GM12878 (cell line): ENCODE measurements around the gene NPM1.

ENCODE experiments used
- BHLHE40 ChIP-seq, 2 experiments: fragments of 450-650 bp in 1 of 2; IDR thresholded peaks; 2 replicates each; pipeline ENCODE4 v1.6.1; 2011 to 2017; ENCODE audit warnings: low read depth in 2 of 2, borderline replicate concordance in 1 of 2, improper control_type of control experiment in 1 of 2, low read length in 1 of 2, mild to moderate bottlenecking in 1 of 2
- BRCA1 ChIP-seq: IDR thresholded peaks from 2 replicates; pipeline ENCODE4 v1.6.1; 2011; ENCODE audit warnings: low read depth, low read length, improper control_type of control experiment
- EP300 ChIP-seq, 2 experiments: fragments of 150-350 bp in 1 of 2; IDR thresholded peaks; 2 replicates each; pipeline ENCODE4 v1.6.1; 2011 to 2012; ENCODE audit warnings: low read depth in 2 of 2, low read length in 2 of 2, borderline replicate concordance in 1 of 2, improper control_type of control experiment in 1 of 2, inconsistent platforms in 1 of 2; ENCODE audit not compliant: control insufficient read depth in 1 of 2
- ESRRA ChIP-seq: IDR thresholded peaks from 2 replicates; pipeline ENCODE4 v1.6.1; 2012; ENCODE audit warnings: mild to moderate bottlenecking, low read length, improper control_type of control experiment
- NFIC ChIP-seq: IDR thresholded peaks from 2 replicates; pipeline ENCODE4 v1.6.1; 2012; ENCODE audit warnings: low read depth, mild to moderate bottlenecking, inconsistent platforms, low read length, moderate library complexity
- RAD51 ChIP-seq: fragments of 450-650 bp; IDR thresholded peaks from 2 replicates; pipeline ENCODE4 v1.6.1; 2016; ENCODE audit warnings: moderate library complexity, mild to moderate bottlenecking, inconsistent platforms
- TAF1 ChIP-seq: IDR thresholded peaks from 2 replicates; pipeline ENCODE4 v1.6.1; 2011; ENCODE audit warnings: mild to moderate bottlenecking, low read depth, low read length, borderline replicate concordance
- TBL1XR1 ChIP-seq: IDR thresholded peaks from 2 replicates; pipeline ENCODE4 v1.6.1; 2012; ENCODE audit warnings: low read depth, low read length, improper control_type of control experiment
- YY1 ChIP-seq: IDR thresholded peaks from 2 replicates; pipeline ENCODE4 v1.6.1; 2011; ENCODE audit warnings: low read depth, mild to moderate bottlenecking, low read length
- TF ChIP-seq, protein P1 (sequence below), 3 experiments: IDR thresholded peaks in 2 of 3; conservative IDR thresholded peaks in 1 of 3; 2 replicates each; pipeline ENCODE4 v1.5.1; 2011; ENCODE audit warnings: low read depth in 3 of 3, low read length in 3 of 3, mild to moderate bottlenecking in 3 of 3, control low read depth in 2 of 3, moderate library complexity in 2 of 3, inconsistent platforms in 1 of 3, mixed read lengths in 1 of 3; ENCODE audit not compliant: control insufficient read depth in 2 of 3, insufficient read depth in 1 of 3; ENCODE audit errors: extremely low read depth in 1 of 3

DNA sequence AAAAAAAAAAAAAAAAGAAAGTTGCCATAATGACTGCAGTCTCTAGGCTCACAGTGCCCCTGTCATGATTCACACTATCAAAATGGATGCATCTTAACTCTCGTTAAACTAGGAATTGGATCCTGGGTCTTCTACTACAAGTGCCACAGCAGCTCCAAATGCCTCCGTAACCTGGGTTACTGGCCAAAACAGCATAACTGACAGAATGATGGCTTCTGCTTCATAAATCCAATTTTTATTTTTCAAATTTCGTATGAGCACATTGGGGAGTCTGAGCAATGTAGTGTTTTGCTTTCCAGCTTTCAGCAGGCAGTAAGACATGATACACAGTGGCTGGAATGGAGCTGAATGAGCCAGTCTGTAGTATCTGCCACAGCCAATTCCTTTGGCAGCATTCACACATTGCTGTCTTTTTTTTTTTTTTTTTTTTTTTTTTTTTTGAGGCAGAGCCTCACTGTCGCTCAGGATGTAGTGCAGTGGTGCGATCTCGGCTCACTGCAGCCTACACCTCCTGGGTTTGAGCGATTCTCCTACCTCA is 36.0 kb upstream of the NPM1 start:
- TF ChIP-seq BHLHE40 (IDR thresholded peaks at IDR 0.05; ENCODE audit: borderline replicate concordance in 1 of 2, low read depth in 2 of 2, low read length in 1 of 2) = no peak
- TF ChIP-seq RAD51 = no peak
- TF ChIP-seq EP300 (IDR thresholded peaks at IDR 0.05; ENCODE audit: borderline replicate concordance in 1 of 2, control insufficient read depth in 1 of 2, low read depth in 2 of 2, low read length in 2 of 2) = no peak
- TF ChIP-seq, protein P1, sequence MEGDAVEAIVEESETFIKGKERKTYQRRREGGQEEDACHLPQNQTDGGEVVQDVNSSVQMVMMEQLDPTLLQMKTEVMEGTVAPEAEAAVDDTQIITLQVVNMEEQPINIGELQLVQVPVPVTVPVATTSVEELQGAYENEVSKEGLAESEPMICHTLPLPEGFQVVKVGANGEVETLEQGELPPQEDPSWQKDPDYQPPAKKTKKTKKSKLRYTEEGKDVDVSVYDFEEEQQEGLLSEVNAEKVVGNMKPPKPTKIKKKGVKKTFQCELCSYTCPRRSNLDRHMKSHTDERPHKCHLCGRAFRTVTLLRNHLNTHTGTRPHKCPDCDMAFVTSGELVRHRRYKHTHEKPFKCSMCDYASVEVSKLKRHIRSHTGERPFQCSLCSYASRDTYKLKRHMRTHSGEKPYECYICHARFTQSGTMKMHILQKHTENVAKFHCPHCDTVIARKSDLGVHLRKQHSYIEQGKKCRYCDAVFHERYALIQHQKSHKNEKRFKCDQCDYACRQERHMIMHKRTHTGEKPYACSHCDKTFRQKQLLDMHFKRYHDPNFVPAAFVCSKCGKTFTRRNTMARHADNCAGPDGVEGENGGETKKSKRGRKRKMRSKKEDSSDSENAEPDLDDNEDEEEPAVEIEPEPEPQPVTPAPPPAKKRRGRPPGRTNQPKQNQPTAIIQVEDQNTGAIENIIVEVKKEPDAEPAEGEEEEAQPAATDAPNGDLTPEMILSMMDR (IDR thresholded peaks at IDR 0.05 in 2 of 3, conservative IDR thresholded peaks at IDR 0.05 in 1 of 3; ENCODE audit: control insufficient read depth in 2 of 3, extremely low read depth in 1 of 3, insufficient read depth in 1 of 3, low read depth in 3 of 3, low read length in 3 of 3) = no peak
- TF ChIP-seq BRCA1 = no peak
- TF ChIP-seq ESRRA = no peak
- no peak for TF ChIP-seq YY1
- no peak for TF ChIP-seq TAF1
- TF ChIP-seq NFIC = no peak
- TF ChIP-seq TBL1XR1 = no peak
